Muscle layer of colon (tissue), 2 donors: ENCODE measurements around the gene RCAN1.

ENCODE experiments used
- H3K27ac ChIP-seq: one replicate; pipeline ENCODE4 v1.7.0; 2013; ENCODE audit warnings: low read depth, mild to moderate bottlenecking, low read length, moderate library complexity
- H3K27me3 ChIP-seq, 2 donors: one replicate each; pipeline ENCODE4 v1.7.0; 2013; ENCODE audit warnings: low read length in 2 of 2, mild to moderate bottlenecking in 2 of 2; ENCODE audit not compliant: insufficient read depth in 2 of 2, control insufficient read depth in 1 of 2
- H3K36me3 ChIP-seq: one replicate; pipeline ENCODE4 v1.7.0; 2013; ENCODE audit warnings: mild to moderate bottlenecking, low read length; ENCODE audit not compliant: insufficient read depth
- H3K4me1 ChIP-seq: one replicate; pipeline ENCODE4 v1.7.0; 2013; ENCODE audit warnings: mild to moderate bottlenecking, low read length; ENCODE audit not compliant: insufficient read depth
- H3K4me3 ChIP-seq, 2 donors: one replicate each; pipeline ENCODE4 v1.7.0; 2013; ENCODE audit warnings: low read length in 2 of 2, low read depth in 1 of 2, mild to moderate bottlenecking in 1 of 2, moderate library complexity in 1 of 2
- H3K9ac ChIP-seq: one replicate; pipeline ENCODE4 v1.7.0; 2013; ENCODE audit warnings: low read length
- H3K9me3 ChIP-seq: one replicate; pipeline ENCODE4 v1.7.0; 2013; ENCODE audit warnings: mild to moderate bottlenecking, low read length
- donor health status: abdominal sarcoma.
- donor health status: Adenocarcinoma of cecum.

The RCAN1 gene

GRCh38 chr21:34530261-34530660 is 84.7 kb downstream of the RCAN1 start:
- Histone ChIP-seq H3K4me3 (no peak overlapping the region), H3K9ac (no peak overlapping the region), H3K27ac (no peak overlapping the region), H3K27me3 (no peaks in the 10 kb centered on the region), H3K36me3 (no peaks in the 10 kb centered on the region), H3K4me1 (peaks cover 6% of the 10 kb centered on the region), H3K9me3 (no peaks in the 10 kb centered on the region)

GRCh38 chr21:34528131-34528561 is 86.8 kb downstream of the RCAN1 start:
- peak overlapping the region; percentile 31 for H3K27ac ChIP-seq
- peaks cover 21% of the 10 kb centered on the region for H3K4me1 ChIP-seq
- no peaks in the 10 kb centered on the region for H3K9me3 ChIP-seq

GRCh38 chr21:34526618-34527290 is 88.2 kb downstream of the RCAN1 start:
- Histone ChIP-seq H3K9ac (peak overlapping the region; percentile 77), H3K27ac (peak overlapping the region; percentile 77), H3K4me1 (peaks cover 29% of the 10 kb centered on the region), H3K27me3 (no peaks in the 10 kb centered on the region), H3K36me3 (peaks cover 7% of the 10 kb centered on the region), H3K9me3 (no peaks in the 10 kb centered on the region), H3K4me3 (peak overlapping the region; percentile 22 to 64)

More at GRCh38 chr21:34528131-34528561, 86.8 kb downstream of the RCAN1 start:
- Histone ChIP-seq H3K36me3 (no peaks in the 10 kb centered on the region), H3K27me3 (no peaks in the 10 kb centered on the region), H3K9ac (no peak overlapping the region), H3K4me3 (no peak overlapping the region)

- no peaks in the 10 kb centered on the region for H3K27me3 ChIP-seq
- peak overlapping the region; percentile 77 for H3K27ac ChIP-seq
- peak overlapping the region; percentile 22 to 64 for H3K4me3 ChIP-seq
- H3K36me3 ChIP-seq = peaks cover 12% of the 10 kb centered on the region
- peak overlapping the region; percentile 77 for H3K9ac ChIP-seq
- H3K4me1 ChIP-seq = peaks cover 29% of the 10 kb centered on the region
- no peaks in the 10 kb centered on the region for H3K9me3 ChIP-seq
These were observed 88.7 kb downstream of the RCAN1 start for GRCh38 chr21:34526241-34526617.

- H3K27ac ChIP-seq = peak overlapping the region; percentile 69
These were observed 90.0 kb downstream of the RCAN1 start for GRCh38 chr21:34524646-34525601.

GRCh38 chr21:34523019-34523555 is 91.8 kb downstream of the RCAN1 start:
- Histone ChIP-seq H3K36me3 (peaks cover 38% of the 10 kb centered on the region), H3K4me1 (peaks cover 29% of the 10 kb centered on the region), H3K4me3 (no peak overlapping the region), H3K9me3 (no peaks in the 10 kb centered on the region), H3K27me3 (no peaks in the 10 kb centered on the region), H3K27ac (no peak overlapping the region), H3K9ac (no peak overlapping the region)

More at GRCh38 chr21:34524646-34525601, 90.0 kb downstream of the RCAN1 start:
- Histone ChIP-seq H3K9ac (peak overlapping the region; percentile 77), H3K36me3 (peaks cover 25% of the 10 kb centered on the region), H3K4me3 (peak overlapping the region; percentile 39 to 64), H3K9me3 (no peaks in the 10 kb centered on the region), H3K27me3 (no peaks in the 10 kb centered on the region), H3K4me1 (peaks cover 29% of the 10 kb centered on the region)

DNA sequence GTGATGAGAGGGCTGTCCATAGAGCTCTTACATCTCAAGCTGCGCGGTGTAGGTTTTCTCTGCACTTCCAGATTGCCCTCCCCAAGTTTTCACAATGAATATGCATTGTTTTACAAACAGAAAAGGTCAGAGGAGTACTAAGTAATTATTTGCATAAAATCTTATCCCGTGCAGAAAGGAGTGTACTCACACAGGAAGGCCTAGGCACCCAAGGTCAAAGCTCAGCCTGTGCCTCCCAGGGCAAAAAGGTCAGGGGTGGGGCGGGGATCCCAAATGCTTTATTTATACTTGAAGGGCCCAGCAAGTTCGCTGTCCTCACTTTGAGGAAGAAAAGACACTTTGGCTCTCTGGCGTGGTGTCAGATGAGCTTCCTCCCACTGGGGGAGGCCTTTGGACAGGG is 92.6 kb downstream of the RCAN1 start:
- Histone ChIP-seq H3K9ac (no peak overlapping the region), H3K36me3 (peaks cover 46% of the 10 kb centered on the region), H3K27ac (no peak overlapping the region), H3K9me3 (no peaks in the 10 kb centered on the region), H3K27me3 (no peaks in the 10 kb centered on the region), H3K4me1 (peaks cover 25% of the 10 kb centered on the region), H3K4me3 (no peak overlapping the region)

- Histone ChIP-seq H3K9ac (no peak overlapping the region), H3K4me1 (peaks cover 22% of the 10 kb centered on the region), H3K27ac (no peak overlapping the region)
These were observed 93.4 kb downstream of the RCAN1 start for GRCh38 chr21:34521561-34521960.

GRCh38 chr21:34520764-34521508 is 94.0 kb downstream of the RCAN1 start:
- Histone ChIP-seq H3K36me3 (peaks cover 60% of the 10 kb centered on the region), H3K27ac (no peak overlapping the region), H3K9ac (no peak overlapping the region), H3K27me3 (no peaks in the 10 kb centered on the region), H3K9me3 (no peaks in the 10 kb centered on the region), H3K4me1 (peaks cover 22% of the 10 kb centered on the region), H3K4me3 (no peak overlapping the region)

More at GRCh38 chr21:34521561-34521960, 93.4 kb downstream of the RCAN1 start:
- Histone ChIP-seq H3K9me3 (no peaks in the 10 kb centered on the region), H3K36me3 (peaks cover 54% of the 10 kb centered on the region), H3K4me3 (no peak overlapping the region), H3K27me3 (no peaks in the 10 kb centered on the region)

- Histone ChIP-seq H3K27ac (no peak overlapping the region), H3K27me3 (no peaks in the 10 kb centered on the region), H3K4me3 (no peak overlapping the region), H3K9me3 (no peaks in the 10 kb centered on the region), H3K36me3 (peaks cover 62% of the 10 kb centered on the region), H3K4me1 (peaks cover 22% of the 10 kb centered on the region), H3K9ac (no peak overlapping the region)
These were observed 94.6 kb downstream of the RCAN1 start for GRCh38 chr21:34520281-34520680.

DNA sequence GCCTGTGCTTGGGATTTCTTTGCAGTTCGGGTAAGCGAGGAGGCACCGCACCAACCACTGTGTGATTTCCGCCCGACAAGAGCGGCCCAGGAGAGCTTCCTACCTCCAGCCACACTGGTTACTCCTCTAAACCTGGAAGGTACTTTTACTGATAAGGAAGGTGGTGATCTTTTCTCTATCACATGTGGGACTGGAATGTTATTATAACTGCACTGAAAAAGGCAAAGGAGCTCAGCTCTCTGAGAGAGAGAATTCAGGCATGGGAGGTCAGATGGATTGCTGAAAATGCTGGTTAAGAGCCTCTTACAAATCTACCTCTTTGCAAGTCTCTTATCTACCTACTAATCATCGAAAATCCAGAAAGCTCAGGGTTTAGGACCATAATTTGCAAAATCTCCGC is 95.2 kb downstream of the RCAN1 start:
- H3K4me3 ChIP-seq = no peak overlapping the region
- peaks cover 17% of the 10 kb centered on the region for H3K4me1 ChIP-seq
- H3K27ac ChIP-seq = no peak overlapping the region
- no peak overlapping the region for H3K9ac ChIP-seq
- no peaks in the 10 kb centered on the region for H3K9me3 ChIP-seq
- H3K36me3 ChIP-seq = peaks cover 62% of the 10 kb centered on the region
- no peaks in the 10 kb centered on the region for H3K27me3 ChIP-seq
